A673 (cell line): ENCODE measurements around the gene ANO3. TPM values are rescaled to one million over a fixed set of nuclear protein-coding genes. Genes with fewer than 3 reads are reported as not detected.

Experiments used
- BruUV-seq: library from RNA; stranded (reverse); fragments of 400-500 nt; replicated peaks from 2 replicates; lab custom pipeline; 2021; lab: Mats Ljungman, UMichigan
- CTCF ChIA-PET: fragments of 300-600 bp; sonication (Branson Sonifier 250); formaldehyde crosslinking; loops from one replicate; lab custom pipeline; 2022; ENCODE audit warnings: antibody characterized with exemption; lab: Charles Lee
- POLR2A ChIA-PET: fragments of 300-600 bp; sonication (Branson Sonifier 250); formaldehyde crosslinking; loops from one replicate; lab custom pipeline; 2022; ENCODE audit warnings: antibody characterized with exemption; ENCODE audit not compliant: low non-redundant PET; lab: Charles Lee
- DNase-seq: peaks from one replicate; pipeline ENCODE4 v3.0.0-alpha.2; 2015; ENCODE audit warnings: low spot score
- H3K27ac ChIP-seq: fragments of 200-600 bp; sonication (generic); 2 replicates; pipeline ENCODE4 v1.5.1; 2016; ENCODE audit warnings: mixed run types, low read depth, mild to moderate bottlenecking, mixed read lengths, antibody characterized with exemption, low read length; ENCODE audit not compliant: poor library complexity, severe bottlenecking
- H3K27me3 ChIP-seq: fragments of 200-600 bp; sonication (generic); replicated peaks from 2 replicates; pipeline ENCODE4 v1.6.1; 2017; ENCODE audit warnings: mixed run types, low read depth, mild to moderate bottlenecking, mixed read lengths, antibody characterized with exemption, low read length; ENCODE audit not compliant: insufficient read depth, poor library complexity
- H3K36me3 ChIP-seq: fragments of 200-600 bp; sonication (generic); 2 replicates; pipeline ENCODE4 v1.6.1; 2016; ENCODE audit warnings: mixed run types, mild to moderate bottlenecking, mixed read lengths, antibody characterized with exemption, low read length; ENCODE audit not compliant: insufficient read depth, poor library complexity, severe bottlenecking
- H3K4me1 ChIP-seq: fragments of 200-600 bp; sonication (generic); 2 replicates; pipeline ENCODE4 v1.6.1; 2017; ENCODE audit warnings: mixed run types, mild to moderate bottlenecking, mixed read lengths, antibody characterized with exemption, low read length; ENCODE audit not compliant: insufficient read depth, poor library complexity, severe bottlenecking
- H3K4me3 ChIP-seq: fragments of 200-600 bp; sonication (generic); 2 replicates; pipeline ENCODE4 v1.5.1; 2016; ENCODE audit warnings: low read depth, mixed run types, mild to moderate bottlenecking, mixed read lengths, low read length; ENCODE audit not compliant: poor library complexity, severe bottlenecking
- H3K9me3 ChIP-seq: fragments of 200-600 bp; sonication (generic); 2 replicates; pipeline ENCODE4 v1.6.1; 2016; ENCODE audit warnings: mixed run types, low read depth, mild to moderate bottlenecking, mixed read lengths, antibody characterized with exemption, low read length; ENCODE audit not compliant: poor library complexity, severe bottlenecking
- CTCF ChIP-seq: fragments of 300-800, 200-600 bp; sonication (generic); conservative IDR thresholded peaks from 2 replicates; pipeline ENCODE4 v1.5.1; 2017; ENCODE audit warnings: low read depth, mild to moderate bottlenecking, antibody characterized with exemption, low read length, moderate library complexity, mixed read lengths
- EZH2 ChIP-seq: fragments of 200-600 bp; sonication (generic); IDR thresholded peaks from 2 replicates; pipeline ENCODE4 v1.6.1; 2017; ENCODE audit warnings: borderline replicate concordance, low read depth, mild to moderate bottlenecking, mixed read lengths, antibody characterized with exemption, low read length; ENCODE audit not compliant: poor library complexity, severe bottlenecking
- intact Hi-C: fragments of 100-400 bp; cut with micrococcal nuclease; formaldehyde crosslinking; loops from one replicate; pipeline ENCODE4 v1.10.0; 2022; ENCODE audit not compliant: unreplicated experiment
- total RNA-seq: library from RNA; stranded (reverse); gene quantifications from 2 replicates; pipeline ENCODE4 v1.2.3, GENCODE V29; 2021

Gene ANO3
- total RNA-seq, 1 experiment from 2014 or later = not detected

GRCh38 chr11:26665946-26666345 is 334.0 kb downstream of the ANO3 start:
- H3K27ac ChIP-seq = no peak overlapping the region
- H3K36me3 ChIP-seq = no peaks in the 10 kb centered on the region
- DNase-seq = no peak
- TF ChIP-seq EZH2 (no peak), CTCF (no peak)
- no peak overlapping the region for H3K4me3 ChIP-seq
- CTCF ChIA-PET = interaction anchor here (0.5 kb wide), 1 partner anchor 184 kb away, joined by 3 read pairs; no protein-coding TSS in a partner anchor
- H3K4me1 ChIP-seq = no peaks in the 10 kb centered on the region
- BruUV-seq = no TSS peak
- H3K9me3 ChIP-seq = no peaks in the 10 kb centered on the region
- POLR2A ChIA-PET = no interaction called here
- peaks cover 98% of the 10 kb centered on the region for H3K27me3 ChIP-seq
- intact Hi-C loops = no loop called here

- Histone ChIP-seq H3K4me1 (no peaks in the 10 kb centered on the region), H3K27ac (no peak overlapping the region), H3K9me3 (no peaks in the 10 kb centered on the region), H3K4me3 (no peak overlapping the region), H3K36me3 (no peaks in the 10 kb centered on the region), H3K27me3 (peaks cover 63% of the 10 kb centered on the region)
- POLR2A ChIA-PET = no interaction called here
- BruUV-seq = no TSS peak
- CTCF ChIA-PET = no interaction called here
- DNase-seq = no peak
- intact Hi-C loops = no loop called here
- TF ChIP-seq CTCF (no peak), EZH2 (no peak)
Observed at GRCh38 chr11:26675233-26675928, 343.5 kb downstream of the ANO3 start.

- ChIA-PET CTCF (no interaction called here), POLR2A (no interaction called here)
- BruUV-seq = no TSS peak
- H3K36me3 ChIP-seq = no peaks in the 10 kb centered on the region
- peaks cover 56% of the 10 kb centered on the region for H3K27me3 ChIP-seq
- DNase-seq = no peak
- TF ChIP-seq EZH2 = no peak
- no peak for TF ChIP-seq CTCF
- no peaks in the 10 kb centered on the region for H3K4me1 ChIP-seq
- H3K4me3 ChIP-seq = no peak overlapping the region
- intact Hi-C loops = no loop called here
- H3K27ac ChIP-seq = no peak overlapping the region
- H3K9me3 ChIP-seq = no peaks in the 10 kb centered on the region
Observed at GRCh38 chr11:26676641-26677040, 344.7 kb downstream of the ANO3 start.
